GM10266 (cell line): ENCODE results near the gene SLC25A21.

Source experiments
- DNase-seq: peaks from one replicate; pipeline ENCODE4 v3.0.0; 2012; ENCODE audit errors: extremely low spot score
- CTCF ChIP-seq: IDR thresholded peaks from 2 replicates; pipeline ENCODE4 v1.5.1; 2012; ENCODE audit warnings: mild to moderate bottlenecking, low read depth; ENCODE audit not compliant: control insufficient read depth, insufficient read depth; ENCODE audit errors: missing control alignments

Gene SLC25A21

GRCh38 chr14:36824854-36825253 is 347.6 kb downstream of the SLC25A21 start:
- no peak for TF ChIP-seq CTCF
- no peak for DNase-seq

- no peak for DNase-seq
- TF ChIP-seq CTCF: no peak
Observed at GRCh38 chr14:36823651-36824050, 348.8 kb downstream of the SLC25A21 start.

- TF ChIP-seq CTCF: no peak
- no peak for DNase-seq
Observed at GRCh38 chr14:36822685-36823084, 349.7 kb downstream of the SLC25A21 start.

GRCh38 chr14:36820901-36821300 is 351.5 kb downstream of the SLC25A21 start:
- no peak for DNase-seq
- no peak for TF ChIP-seq CTCF

- no peak for TF ChIP-seq CTCF
- no peak for DNase-seq
Observed at GRCh38 chr14:36820111-36820709, 352.2 kb downstream of the SLC25A21 start.

- no peak for TF ChIP-seq CTCF
- no peak for DNase-seq
Observed at GRCh38 chr14:36818794-36819384, 353.5 kb downstream of the SLC25A21 start.

- TF ChIP-seq CTCF: no peak
- no peak for DNase-seq
Observed at GRCh38 chr14:36818246-36818645, 354.2 kb downstream of the SLC25A21 start.
